ENCODE measurements around the gene ABHD17B.

DNA sequence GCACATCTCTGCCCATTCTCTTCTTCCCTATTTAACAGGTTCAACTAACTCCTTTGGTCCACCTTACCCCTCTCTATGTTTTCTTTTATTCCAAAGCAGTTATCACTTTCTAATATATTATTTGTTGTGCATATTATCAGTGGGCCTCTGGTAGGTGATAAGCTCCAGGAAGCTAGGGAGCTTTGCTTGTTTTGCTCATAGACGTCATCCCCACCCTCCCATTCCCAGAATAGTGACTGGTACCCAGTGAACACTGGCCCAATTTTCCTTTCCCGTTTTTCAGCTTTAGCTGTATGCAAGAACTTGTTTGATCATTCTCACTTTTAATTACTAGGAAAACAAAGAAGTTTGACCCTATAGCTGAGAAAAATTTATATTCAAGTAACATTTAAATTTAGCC lies 6.9 kb downstream of the ABHD17B start:
- TF ChIP-seq CBX8 (IDR thresholded peaks at IDR 0.05) (no peak), REST (IDR thresholded peaks at IDR 0.05) (no peak), PHF8 (IDR thresholded peaks at IDR 0.05; ENCODE audit: borderline replicate concordance, low read depth) (no peak), CEBPB (IDR thresholded peaks at IDR 0.05) (no peak)
- TF ChIP-seq, protein P1, sequence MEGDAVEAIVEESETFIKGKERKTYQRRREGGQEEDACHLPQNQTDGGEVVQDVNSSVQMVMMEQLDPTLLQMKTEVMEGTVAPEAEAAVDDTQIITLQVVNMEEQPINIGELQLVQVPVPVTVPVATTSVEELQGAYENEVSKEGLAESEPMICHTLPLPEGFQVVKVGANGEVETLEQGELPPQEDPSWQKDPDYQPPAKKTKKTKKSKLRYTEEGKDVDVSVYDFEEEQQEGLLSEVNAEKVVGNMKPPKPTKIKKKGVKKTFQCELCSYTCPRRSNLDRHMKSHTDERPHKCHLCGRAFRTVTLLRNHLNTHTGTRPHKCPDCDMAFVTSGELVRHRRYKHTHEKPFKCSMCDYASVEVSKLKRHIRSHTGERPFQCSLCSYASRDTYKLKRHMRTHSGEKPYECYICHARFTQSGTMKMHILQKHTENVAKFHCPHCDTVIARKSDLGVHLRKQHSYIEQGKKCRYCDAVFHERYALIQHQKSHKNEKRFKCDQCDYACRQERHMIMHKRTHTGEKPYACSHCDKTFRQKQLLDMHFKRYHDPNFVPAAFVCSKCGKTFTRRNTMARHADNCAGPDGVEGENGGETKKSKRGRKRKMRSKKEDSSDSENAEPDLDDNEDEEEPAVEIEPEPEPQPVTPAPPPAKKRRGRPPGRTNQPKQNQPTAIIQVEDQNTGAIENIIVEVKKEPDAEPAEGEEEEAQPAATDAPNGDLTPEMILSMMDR (IDR thresholded peaks at IDR 0.05), result no peak
- TF ChIP-seq, protein P2, sequence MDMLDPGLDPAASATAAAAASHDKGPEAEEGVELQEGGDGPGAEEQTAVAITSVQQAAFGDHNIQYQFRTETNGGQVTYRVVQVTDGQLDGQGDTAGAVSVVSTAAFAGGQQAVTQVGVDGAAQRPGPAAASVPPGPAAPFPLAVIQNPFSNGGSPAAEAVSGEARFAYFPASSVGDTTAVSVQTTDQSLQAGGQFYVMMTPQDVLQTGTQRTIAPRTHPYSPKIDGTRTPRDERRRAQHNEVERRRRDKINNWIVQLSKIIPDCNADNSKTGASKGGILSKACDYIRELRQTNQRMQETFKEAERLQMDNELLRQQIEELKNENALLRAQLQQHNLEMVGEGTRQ (IDR thresholded peaks at IDR 0.05), result no peak

All from A549 (cell line).